Adrenal gland (tissue), 5 donors: ENCODE measurements around the gene SNX25.

Source experiments
- POLR2A ChIP-seq, 2 donors: fragments of 450-650 bp; IDR thresholded peaks; one replicate each; pipeline ENCODE4 v1.6.1; 2017; ENCODE audit warnings: antibody characterized with exemption in 2 of 2, mild to moderate bottlenecking in 2 of 2, moderate library complexity in 1 of 2
- TF ChIP-seq, protein P1 (sequence below), 6 experiments: fragments of 450-650 bp in 4 of 6; fragments of 200-600 bp in 2 of 6; sonication (generic) in 1 of 6; IDR thresholded peaks; 1 replicate in 5 of 6; 2 replicates in 1 of 6; pipeline versions ENCODE4 v1.5.1 to v1.8.0; 2016 to 2021; ENCODE audit warnings: antibody characterized with exemption in 6 of 6, mild to moderate bottlenecking in 2 of 6, moderate library complexity in 1 of 6
- donor health status: DM: no; HTN: no; CAD: no.

DNA sequence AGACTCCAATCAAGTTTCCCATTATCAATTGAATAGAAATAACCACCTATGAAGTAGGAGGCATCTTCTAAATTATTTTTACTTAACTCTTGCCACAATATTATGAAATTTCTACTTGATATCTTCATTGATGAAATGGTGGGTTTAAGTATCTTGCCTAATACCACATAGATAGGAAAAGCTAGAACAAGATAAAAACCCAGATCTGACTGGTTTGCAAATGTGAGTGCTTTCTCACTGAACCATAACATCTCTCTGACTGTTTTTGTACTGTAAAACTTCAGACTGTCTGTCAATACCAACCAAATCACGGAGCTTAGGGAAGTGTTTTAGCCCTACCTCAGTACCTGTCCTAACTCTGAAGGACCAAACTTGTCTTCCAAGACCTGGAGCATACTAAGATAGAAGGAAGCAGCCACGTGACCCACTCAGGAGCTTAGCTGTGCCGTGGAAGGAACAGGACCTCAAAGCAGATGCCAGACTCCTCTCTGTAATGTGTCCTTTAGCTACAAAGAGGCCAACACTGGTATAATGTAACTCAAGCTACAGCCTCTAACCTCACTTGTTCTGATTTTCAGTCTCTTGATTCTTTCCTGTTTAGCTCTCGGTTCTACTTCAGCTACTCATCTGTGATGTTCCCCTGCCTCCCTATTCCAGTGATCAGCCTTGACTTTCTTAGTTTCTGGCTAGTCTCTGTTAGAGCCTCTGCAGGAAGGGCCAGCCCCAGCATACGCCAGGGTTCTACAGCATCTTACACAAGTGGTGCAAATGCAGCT is 101.9 kb downstream of the SNX25 start:
- TF ChIP-seq POLR2A (IDR thresholded peaks at IDR 0.05): no peak
- TF ChIP-seq, protein P1, sequence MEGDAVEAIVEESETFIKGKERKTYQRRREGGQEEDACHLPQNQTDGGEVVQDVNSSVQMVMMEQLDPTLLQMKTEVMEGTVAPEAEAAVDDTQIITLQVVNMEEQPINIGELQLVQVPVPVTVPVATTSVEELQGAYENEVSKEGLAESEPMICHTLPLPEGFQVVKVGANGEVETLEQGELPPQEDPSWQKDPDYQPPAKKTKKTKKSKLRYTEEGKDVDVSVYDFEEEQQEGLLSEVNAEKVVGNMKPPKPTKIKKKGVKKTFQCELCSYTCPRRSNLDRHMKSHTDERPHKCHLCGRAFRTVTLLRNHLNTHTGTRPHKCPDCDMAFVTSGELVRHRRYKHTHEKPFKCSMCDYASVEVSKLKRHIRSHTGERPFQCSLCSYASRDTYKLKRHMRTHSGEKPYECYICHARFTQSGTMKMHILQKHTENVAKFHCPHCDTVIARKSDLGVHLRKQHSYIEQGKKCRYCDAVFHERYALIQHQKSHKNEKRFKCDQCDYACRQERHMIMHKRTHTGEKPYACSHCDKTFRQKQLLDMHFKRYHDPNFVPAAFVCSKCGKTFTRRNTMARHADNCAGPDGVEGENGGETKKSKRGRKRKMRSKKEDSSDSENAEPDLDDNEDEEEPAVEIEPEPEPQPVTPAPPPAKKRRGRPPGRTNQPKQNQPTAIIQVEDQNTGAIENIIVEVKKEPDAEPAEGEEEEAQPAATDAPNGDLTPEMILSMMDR (IDR thresholded peaks at IDR 0.05): no peak
